Chondrocyte (in vitro differentiated cells): Measurements from ENCODE around the gene ZSCAN18. TPM values are rescaled to one million over a fixed set of nuclear protein-coding genes. Genes with fewer than 3 reads are reported as not detected.

ENCODE experiments used
- DNase-seq: peaks from one replicate; pipeline ENCODE4 v3.0.0; 2021; ENCODE audit warnings: mixed read lengths, low spot score
- H3K27ac Mint-ChIP-seq: one replicate; pipeline ENCODE4 v1.8.0; 2021; ENCODE audit warnings: mild to moderate bottlenecking, moderate library complexity, mixed read lengths; ENCODE audit not compliant: unreplicated experiment
- H3K27me3 Mint-ChIP-seq: 2 replicates; pipeline ENCODE4 v1.8.0; 2021; ENCODE audit warnings: low read depth, mixed read lengths
- H3K36me3 Mint-ChIP-seq: 2 replicates; pipeline ENCODE4 v1.8.0; 2021; ENCODE audit warnings: low read depth, mixed read lengths
- H3K4me1 Mint-ChIP-seq: 2 replicates; pipeline ENCODE4 v1.8.0; 2021; ENCODE audit warnings: low read depth, mild to moderate bottlenecking, mixed read lengths
- H3K4me3 Mint-ChIP-seq: one replicate; pipeline ENCODE4 v1.8.0; 2021; ENCODE audit warnings: mild to moderate bottlenecking, moderate library complexity, mixed read lengths; ENCODE audit not compliant: unreplicated experiment
- H3K9me3 Mint-ChIP-seq: 2 replicates; pipeline ENCODE4 v1.8.0; 2021; ENCODE audit warnings: low read depth, mixed read lengths
- total RNA-seq: library from RNA; stranded (reverse); gene quantifications from 3 replicates; pipeline ENCODE4 v1.2.1, GENCODE V29; 2021
- TF ChIP-seq, protein P1 (sequence below): fragments of 200-600 bp; sonication (generic); IDR thresholded peaks from 2 replicates; pipeline ENCODE4 v1.5.0; 2021; ENCODE audit warnings: antibody characterized with exemption, mild to moderate bottlenecking, moderate library complexity

The ZSCAN18 gene
- total RNA-seq, 1 donor from 2014 or later, result 39.4 TPM

DNA sequence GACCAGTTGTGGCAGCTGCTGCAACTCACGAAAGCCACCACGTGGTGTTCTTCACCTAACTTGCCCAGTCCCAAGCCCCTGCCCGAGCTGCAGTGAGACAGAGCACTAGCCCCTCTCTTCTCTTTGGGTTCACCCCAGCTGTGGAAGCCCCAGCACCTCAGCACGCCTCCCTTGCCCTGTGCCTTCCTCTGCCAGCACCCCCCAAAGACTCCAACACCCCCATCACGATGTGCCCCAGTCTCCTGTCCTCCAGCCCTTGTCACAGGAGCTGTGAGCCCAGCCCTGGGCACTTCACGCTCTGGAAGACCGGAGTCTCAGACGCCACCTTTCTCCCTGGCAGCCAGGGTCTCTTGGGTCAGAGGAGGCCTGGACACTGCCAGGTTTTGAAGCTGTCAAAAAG is 41.2 kb downstream of the ZSCAN18 start:
- no peak overlapping the region for H3K27ac Mint-ChIP-seq
- no peak for DNase-seq

DNA sequence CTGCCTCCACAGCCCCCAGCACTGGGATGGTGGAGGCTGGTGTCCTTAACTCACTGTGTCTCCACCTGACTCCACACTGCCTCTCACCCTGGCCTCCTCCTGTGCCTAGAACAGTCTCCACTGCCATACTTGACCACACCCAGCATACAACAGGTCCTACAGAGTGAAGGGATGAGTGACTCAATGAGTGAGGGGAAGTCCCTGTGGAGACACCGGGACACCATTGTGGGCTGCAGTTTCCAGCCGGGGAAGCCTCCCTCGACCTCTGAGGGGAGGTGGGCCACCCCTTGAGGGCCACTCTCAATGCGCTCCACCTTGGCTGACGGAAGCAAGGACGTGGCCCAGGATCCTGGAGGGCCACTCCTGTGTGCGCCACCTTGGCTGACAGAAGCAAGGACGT is 41.8 kb downstream of the ZSCAN18 start:
- H3K4me3 Mint-ChIP-seq, result no peak overlapping the region
- peaks cover 12% of the 10 kb centered on the region for H3K36me3 Mint-ChIP-seq
- TF ChIP-seq, protein P1, sequence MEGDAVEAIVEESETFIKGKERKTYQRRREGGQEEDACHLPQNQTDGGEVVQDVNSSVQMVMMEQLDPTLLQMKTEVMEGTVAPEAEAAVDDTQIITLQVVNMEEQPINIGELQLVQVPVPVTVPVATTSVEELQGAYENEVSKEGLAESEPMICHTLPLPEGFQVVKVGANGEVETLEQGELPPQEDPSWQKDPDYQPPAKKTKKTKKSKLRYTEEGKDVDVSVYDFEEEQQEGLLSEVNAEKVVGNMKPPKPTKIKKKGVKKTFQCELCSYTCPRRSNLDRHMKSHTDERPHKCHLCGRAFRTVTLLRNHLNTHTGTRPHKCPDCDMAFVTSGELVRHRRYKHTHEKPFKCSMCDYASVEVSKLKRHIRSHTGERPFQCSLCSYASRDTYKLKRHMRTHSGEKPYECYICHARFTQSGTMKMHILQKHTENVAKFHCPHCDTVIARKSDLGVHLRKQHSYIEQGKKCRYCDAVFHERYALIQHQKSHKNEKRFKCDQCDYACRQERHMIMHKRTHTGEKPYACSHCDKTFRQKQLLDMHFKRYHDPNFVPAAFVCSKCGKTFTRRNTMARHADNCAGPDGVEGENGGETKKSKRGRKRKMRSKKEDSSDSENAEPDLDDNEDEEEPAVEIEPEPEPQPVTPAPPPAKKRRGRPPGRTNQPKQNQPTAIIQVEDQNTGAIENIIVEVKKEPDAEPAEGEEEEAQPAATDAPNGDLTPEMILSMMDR, result no peak
- H3K9me3 Mint-ChIP-seq, result peaks cover 35% of the 10 kb centered on the region
- no peaks in the 10 kb centered on the region for H3K27me3 Mint-ChIP-seq
- H3K27ac Mint-ChIP-seq, result no peak overlapping the region
- DNase-seq, result no peak
- H3K4me1 Mint-ChIP-seq, result peaks cover 8% of the 10 kb centered on the region

More for the DNA sequence above, 41.2 kb downstream of the ZSCAN18 start:
- H3K4me3 Mint-ChIP-seq, result no peak overlapping the region
- peaks cover 36% of the 10 kb centered on the region for H3K9me3 Mint-ChIP-seq
- no peaks in the 10 kb centered on the region for H3K27me3 Mint-ChIP-seq
- TF ChIP-seq, protein P1, result no peak
- H3K36me3 Mint-ChIP-seq, result peaks cover 14% of the 10 kb centered on the region
- H3K4me1 Mint-ChIP-seq, result peaks cover 8% of the 10 kb centered on the region

DNA sequence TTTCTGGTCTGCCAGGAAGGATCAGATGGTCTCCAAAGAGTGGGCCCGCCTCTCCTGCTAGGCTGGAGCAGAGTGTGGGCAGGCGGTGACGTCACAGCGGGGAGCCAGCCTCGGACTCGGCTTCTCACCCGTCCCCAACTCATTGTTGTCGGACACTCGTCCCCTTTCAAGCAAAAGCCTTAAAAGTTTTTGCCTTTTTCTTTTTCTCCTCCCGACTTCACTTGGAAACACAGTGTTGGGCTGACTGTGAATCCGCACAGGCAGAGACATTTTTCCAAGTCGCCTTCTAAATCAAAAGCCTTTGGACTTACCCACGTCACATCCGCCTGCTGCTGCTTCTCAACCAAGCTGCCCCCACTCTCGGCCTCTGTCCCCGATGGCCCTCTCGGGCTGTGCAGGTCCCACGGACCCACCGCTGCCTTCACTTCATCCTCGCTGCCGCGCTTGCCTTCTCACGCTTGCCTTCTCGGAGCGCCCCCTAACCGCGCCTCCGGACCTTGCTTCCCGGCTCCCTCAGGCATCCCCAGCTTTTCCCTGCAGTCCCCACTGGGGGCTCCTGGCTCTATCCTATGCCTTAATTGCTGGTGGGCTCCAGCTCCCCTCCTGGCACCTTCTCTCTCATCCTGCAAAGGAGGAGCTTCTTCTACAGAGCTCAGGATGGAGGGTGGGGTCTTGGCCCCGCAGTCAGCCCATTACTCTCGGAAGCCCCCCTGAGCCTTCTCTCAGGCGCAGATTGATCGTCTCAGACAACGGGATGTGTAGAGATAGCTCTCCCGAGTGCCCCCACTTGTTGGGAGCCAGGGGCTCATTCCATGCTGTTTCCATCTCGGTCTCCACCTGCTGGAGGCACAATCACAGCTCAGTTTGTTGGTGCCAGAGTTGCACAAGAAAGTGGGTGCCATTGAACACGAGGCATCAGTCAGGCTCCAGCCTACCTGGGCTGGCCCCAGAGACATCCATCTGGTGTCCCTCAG is 42.8 kb downstream of the ZSCAN18 start:
- Mint-ChIP-seq H3K27me3 (no peaks in the 10 kb centered on the region), H3K9me3 (peaks cover 37% of the 10 kb centered on the region), H3K27ac (no peak overlapping the region), H3K36me3 (peaks cover 9% of the 10 kb centered on the region), H3K4me1 (peaks cover 8% of the 10 kb centered on the region), H3K4me3 (no peak overlapping the region)
- TF ChIP-seq, protein P1, result no peak
- DNase-seq, result no peak

DNA sequence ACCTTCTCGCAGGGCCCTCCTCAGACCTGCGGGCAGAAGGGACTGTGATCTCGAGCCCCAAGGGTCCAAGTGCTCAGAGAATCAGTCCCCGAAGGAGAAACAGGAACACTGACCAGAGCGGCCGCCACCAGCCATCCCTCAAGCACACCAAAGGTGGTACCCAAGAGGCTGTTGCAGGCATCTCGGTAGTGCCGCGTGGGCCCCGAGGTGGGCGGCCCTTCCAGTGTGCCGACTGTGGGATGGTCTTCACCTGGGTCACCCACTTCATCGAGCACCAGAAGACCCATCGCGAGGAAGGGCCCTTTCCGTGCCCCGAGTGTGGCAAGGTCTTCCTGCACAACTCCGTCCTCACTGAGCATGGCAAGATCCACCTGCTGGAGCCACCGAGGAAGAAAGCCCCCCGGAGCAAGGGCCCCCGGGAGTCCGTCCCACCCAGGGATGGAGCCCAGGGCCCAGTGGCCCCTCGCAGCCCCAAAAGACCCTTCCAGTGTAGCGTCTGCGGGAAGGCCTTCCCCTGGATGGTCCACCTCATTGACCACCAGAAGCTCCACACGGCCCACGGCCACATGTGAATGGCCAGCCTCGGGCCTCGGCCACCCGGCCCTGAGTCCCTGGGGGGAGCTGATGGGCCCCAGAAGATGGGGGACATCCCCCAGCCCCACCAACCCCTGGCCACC is 44.4 kb downstream of the ZSCAN18 start:
- Mint-ChIP-seq H3K4me3 (no peak overlapping the region), H3K27me3 (no peaks in the 10 kb centered on the region), H3K36me3 (peaks cover 4% of the 10 kb centered on the region), H3K9me3 (peaks cover 42% of the 10 kb centered on the region), H3K4me1 (peaks cover 1% of the 10 kb centered on the region), H3K27ac (no peak overlapping the region)
- TF ChIP-seq, protein P1, result no peak
- DNase-seq, result no peak

DNA sequence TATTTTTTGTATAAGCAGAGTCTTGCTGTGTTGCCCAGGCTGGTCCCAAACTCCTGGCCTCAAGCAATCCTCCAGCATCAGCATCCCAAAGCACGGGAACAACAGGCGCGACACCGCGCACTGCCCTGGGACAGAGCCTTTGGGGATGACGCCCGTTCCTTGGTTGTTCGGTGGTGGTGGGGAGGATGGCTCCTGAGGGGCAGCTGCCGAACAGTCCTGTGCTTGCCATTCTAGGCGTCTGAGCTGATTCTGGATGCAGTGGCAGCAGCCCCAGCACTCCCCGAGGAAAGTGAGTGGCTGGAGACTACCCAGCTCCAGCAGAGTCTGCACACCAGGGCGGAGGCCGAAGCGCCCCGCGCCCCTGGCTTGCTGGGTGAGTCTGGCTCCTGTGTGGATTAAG is 45.8 kb downstream of the ZSCAN18 start:
- TF ChIP-seq, protein P1, result no peak
- no peak overlapping the region for H3K27ac Mint-ChIP-seq
- H3K36me3 Mint-ChIP-seq, result peaks cover 1% of the 10 kb centered on the region
- peaks cover 43% of the 10 kb centered on the region for H3K9me3 Mint-ChIP-seq
- H3K4me3 Mint-ChIP-seq, result no peak overlapping the region
- no peaks in the 10 kb centered on the region for H3K4me1 Mint-ChIP-seq
- H3K27me3 Mint-ChIP-seq, result no peaks in the 10 kb centered on the region
- no peak for DNase-seq
